Gastrocnemius medialis (tissue), 4 donors: ENCODE results near the gene SH2D4B. TPM values are rescaled to one million over a fixed set of nuclear protein-coding genes. Genes with fewer than 3 reads are reported as not detected.

Experiments
- ATAC-seq, 2 donors: fragments of 150-250 bp; one replicate each; pipeline ENCODE4 v1.9.1; 2016
- DNase-seq, 2 donors: peaks; one replicate each; pipeline ENCODE4 v3.0.0-alpha.2; 2019
- H3K27ac ChIP-seq, 4 donors: fragments of 200-600 bp; sonication (generic); 1 replicate in 1 of 4; 2 replicates in 3 of 4; pipeline ENCODE4 v1.5.1; 2016 to 2018; ENCODE audit warnings: mild to moderate bottlenecking in 2 of 4, moderate library complexity in 1 of 4
- H3K27me3 ChIP-seq, 3 donors: fragments of 200-600 bp; sonication (generic) in 2 of 3; 1 replicate in 1 of 3; 2 replicates in 2 of 3; pipeline versions ENCODE4 v1.5.1 to v1.6.0; 2016 to 2019; ENCODE audit warnings: mild to moderate bottlenecking in 1 of 3, moderate library complexity in 1 of 3
- H3K36me3 ChIP-seq, 2 donors: fragments of 200-600 bp; sonication (generic) in 1 of 2; one replicate each; pipeline ENCODE4 v1.5.1; 2017 to 2018
- H3K4me1 ChIP-seq, 2 donors: fragments of 200-600 bp; sonication (generic) in 1 of 2; one replicate each; pipeline ENCODE4 v1.5.1; 2016 to 2017; ENCODE audit warnings: mild to moderate bottlenecking in 2 of 2
- H3K4me3 ChIP-seq, 4 donors: fragments of 200-600 bp; sonication (generic) in 3 of 4; 1 replicate in 1 of 4; 2 replicates in 3 of 4; pipeline ENCODE4 v1.5.1; 2016 to 2019; ENCODE audit warnings: mild to moderate bottlenecking in 2 of 4
- H3K9me3 ChIP-seq, 3 donors: fragments of 200-600 bp; sonication (generic) in 2 of 3; 1 replicate in 1 of 3; 2 replicates in 2 of 3; pipeline ENCODE4 v1.5.1; 2016 to 2019
- CTCF ChIP-seq, 5 experiments: fragments of 450-650 bp in 3 of 5; fragments of 200-600 bp in 2 of 5; sonication (generic) in 2 of 5; IDR thresholded peaks in 4 of 5; conservative IDR thresholded peaks in 1 of 5; 1 replicate in 4 of 5; 2 replicates in 1 of 5; pipeline ENCODE4 v1.5.1; 2016 to 2019; ENCODE audit warnings: antibody characterized with exemption in 5 of 5, mild to moderate bottlenecking in 3 of 5, moderate library complexity in 3 of 5
- POLR2A ChIP-seq, 2 donors: fragments of 450-650 bp; IDR thresholded peaks; one replicate each; pipeline ENCODE4 v1.6.1; 2017; ENCODE audit warnings: antibody characterized with exemption in 2 of 2, mild to moderate bottlenecking in 2 of 2, moderate library complexity in 2 of 2
- in situ Hi-C, 4 donors: fragments of 200-750 bp; cut with MboI; loops; one replicate each; pipeline versions ENCODE4 v1.15.0 to v1.8.0; 2017; ENCODE audit warnings: low sequenced_read_pairs in 4 of 4
- intact Hi-C: fragments of 100-400 bp; cut with DNase I; formaldehyde crosslinking; loops from one replicate; pipeline ENCODE4 v1.15.1; 2023; ENCODE audit warnings: low total_unique reads
- total RNA-seq, 4 donors: library from RNA; depleted of rRNA; stranded (reverse); fragments of >200 nt; gene quantifications; one replicate each; pipeline versions ENCODE4 v1.1.0 to v1.2.3, GENCODE V29; 2016

Gene SH2D4B
- total RNA-seq, 4 donors from 2014 or later: not detected

- no peaks in the 10 kb centered on the region for H3K36me3 ChIP-seq
- no peak overlapping the region for H3K4me3 ChIP-seq
- H3K27ac ChIP-seq: peak overlapping the region; percentile 74 to 84 (median 80)
- peaks cover 61 to 84% of the 10 kb centered on the region in 2 donors for H3K4me1 ChIP-seq
- ATAC-seq: no peak
- intact Hi-C loops: no loop called here
- H3K9me3 ChIP-seq: no peaks in the 10 kb centered on the region
- DNase-seq: no peak
- in situ Hi-C loops: loop anchor here in 3 of 4 donors (5.0 to 10.0 kb wide), 2 partner anchors 55 to 117 kb away; no protein-coding TSS in a partner anchor
- no peaks in the 10 kb centered on the region for H3K27me3 ChIP-seq
- TF ChIP-seq CTCF (IDR thresholded peaks at IDR 0.05 in 4 of 5, conservative IDR thresholded peaks at IDR 0.05 in 1 of 5) (no peak), POLR2A (IDR thresholded peaks at IDR 0.05) (no peak)
These were observed 35.7 kb upstream of the SH2D4B start for GRCh38 chr10:80501913-80502521.

- H3K27me3 ChIP-seq: no peaks in the 10 kb centered on the region
- intact Hi-C loops (no loop called here), in situ Hi-C loops (loop anchor here in 3 of 4 donors (5.0 to 10.0 kb wide), 2 partner anchors 56 to 118 kb away; no protein-coding TSS in a partner anchor)
- no peak for DNase-seq
- H3K4me3 ChIP-seq: no peak overlapping the region
- H3K36me3 ChIP-seq: no peaks in the 10 kb centered on the region
- TF ChIP-seq POLR2A (IDR thresholded peaks at IDR 0.05) (no peak), CTCF (IDR thresholded peaks at IDR 0.05 in 4 of 5, conservative IDR thresholded peaks at IDR 0.05 in 1 of 5) (no peak)
- peaks cover 57 to 76% of the 10 kb centered on the region in 2 donors for H3K4me1 ChIP-seq
- no peaks in the 10 kb centered on the region for H3K9me3 ChIP-seq
- ATAC-seq: no peak
- H3K27ac ChIP-seq: peak overlapping the region; percentile 45 to 84 (median 79)
These were observed 34.8 kb upstream of the SH2D4B start for GRCh38 chr10:80502621-80503583.

GRCh38 chr10:80503584-80504157 is 34.0 kb upstream of the SH2D4B start:
- Histone ChIP-seq H3K27me3 (no peaks in the 10 kb centered on the region), H3K9me3 (no peaks in the 10 kb centered on the region), H3K36me3 (no peaks in the 10 kb centered on the region), H3K4me3 (no peak overlapping the region), H3K4me1 (peaks cover 50 to 72% of the 10 kb centered on the region in 2 donors), H3K27ac (peak overlapping the region; percentile 20 to 84 (median 79))
- ATAC-seq (no peak), DNase-seq (no peak)
- TF ChIP-seq CTCF (IDR thresholded peaks at IDR 0.05 in 4 of 5, conservative IDR thresholded peaks at IDR 0.05 in 1 of 5): no peak
- TF ChIP-seq POLR2A (IDR thresholded peaks at IDR 0.05): no peak
- intact Hi-C loops (loop anchor here (2.0 kb wide), 2 partner anchors 49 to 121 kb away; partner anchors contain the start of gene TSPAN14), in situ Hi-C loops (loop anchor here in 3 of 4 donors (5.0 to 10.0 kb wide), 2 partner anchors 56 to 119 kb away; no protein-coding TSS in a partner anchor)

- TF ChIP-seq POLR2A (IDR thresholded peaks at IDR 0.05): no peak
- no peak for TF ChIP-seq CTCF (IDR thresholded peaks at IDR 0.05 in 4 of 5, conservative IDR thresholded peaks at IDR 0.05 in 1 of 5)
- ATAC-seq (no peak), DNase-seq (no peak)
- Histone ChIP-seq H3K36me3 (no peaks in the 10 kb centered on the region), H3K4me1 (peaks cover 43 to 71% of the 10 kb centered on the region in 2 donors), H3K27me3 (no peaks in the 10 kb centered on the region), H3K9me3 (no peaks in the 10 kb centered on the region), H3K4me3 (no peak overlapping the region), H3K27ac (peak overlapping the region; percentile 7 to 84 (median 79))
- in situ Hi-C loops: loop anchor here in 3 of 4 donors (5.0 to 10.0 kb wide), 2 partner anchors 57 to 119 kb away; no protein-coding TSS in a partner anchor
- intact Hi-C loops: loop anchor here (2.0 kb wide), 2 partner anchors 49 to 121 kb away; partner anchors contain the start of gene TSPAN14
These were observed 33.4 kb upstream of the SH2D4B start for GRCh38 chr10:80504158-80504811.
